Activated CD4-positive, alpha-beta memory T cell treated with anti-CD3 and anti-CD28 coated beads for 36 hours (primary cell): ENCODE data around the gene TTR. TPM values are rescaled to one million over a fixed set of nuclear protein-coding genes. Genes with fewer than 3 reads are reported as not detected.

Experiments
- CTCF ChIA-PET: fragments of 350-600 bp; sonication (Branson Sonifier 250); formaldehyde crosslinking; loops from one replicate; lab custom pipeline; 2021; ENCODE audit warnings: antibody characterized with exemption, inconsistent platforms; lab: Charles Lee
- POLR2A ChIA-PET: fragments of 350-600 bp; sonication (Branson Sonifier 250); formaldehyde crosslinking; loops from one replicate; lab custom pipeline; 2021; ENCODE audit warnings: antibody characterized with exemption; lab: Charles Lee
- DNase-seq: peaks from one replicate; pipeline ENCODE4 v3.0.0-alpha.2; 2020
- H3K27ac Mint-ChIP-seq: one replicate; pipeline ENCODE4 v1.8.0; 2021; ENCODE audit warnings: mixed read lengths
- H3K27me3 Mint-ChIP-seq: one replicate; pipeline ENCODE4 v1.8.0; 2021; ENCODE audit warnings: mixed read lengths
- H3K36me3 Mint-ChIP-seq: one replicate; pipeline ENCODE4 v1.8.0; 2021; ENCODE audit warnings: mixed read lengths
- H3K4me1 Mint-ChIP-seq: one replicate; pipeline ENCODE4 v1.8.0; 2021; ENCODE audit warnings: low read depth, mixed read lengths
- H3K4me3 Mint-ChIP-seq: one replicate; pipeline ENCODE4 v1.8.0; 2021; ENCODE audit warnings: mild to moderate bottlenecking, mixed read lengths
- H3K9me3 Mint-ChIP-seq: one replicate; pipeline ENCODE4 v1.8.0; 2021; ENCODE audit warnings: mixed read lengths
- intact Hi-C: fragments of 100-400 bp; cut with micrococcal nuclease; formaldehyde crosslinking; loops from one replicate; pipeline ENCODE4 v1.15.1; 2023
- total RNA-seq, 2 experiments: library from RNA; stranded (reverse); gene quantifications; one replicate each; pipeline ENCODE4 v1.2.3, GENCODE V29; 2021

Gene TTR
- total RNA-seq, 2 experiments from 2014 or later = not detected

DNA sequence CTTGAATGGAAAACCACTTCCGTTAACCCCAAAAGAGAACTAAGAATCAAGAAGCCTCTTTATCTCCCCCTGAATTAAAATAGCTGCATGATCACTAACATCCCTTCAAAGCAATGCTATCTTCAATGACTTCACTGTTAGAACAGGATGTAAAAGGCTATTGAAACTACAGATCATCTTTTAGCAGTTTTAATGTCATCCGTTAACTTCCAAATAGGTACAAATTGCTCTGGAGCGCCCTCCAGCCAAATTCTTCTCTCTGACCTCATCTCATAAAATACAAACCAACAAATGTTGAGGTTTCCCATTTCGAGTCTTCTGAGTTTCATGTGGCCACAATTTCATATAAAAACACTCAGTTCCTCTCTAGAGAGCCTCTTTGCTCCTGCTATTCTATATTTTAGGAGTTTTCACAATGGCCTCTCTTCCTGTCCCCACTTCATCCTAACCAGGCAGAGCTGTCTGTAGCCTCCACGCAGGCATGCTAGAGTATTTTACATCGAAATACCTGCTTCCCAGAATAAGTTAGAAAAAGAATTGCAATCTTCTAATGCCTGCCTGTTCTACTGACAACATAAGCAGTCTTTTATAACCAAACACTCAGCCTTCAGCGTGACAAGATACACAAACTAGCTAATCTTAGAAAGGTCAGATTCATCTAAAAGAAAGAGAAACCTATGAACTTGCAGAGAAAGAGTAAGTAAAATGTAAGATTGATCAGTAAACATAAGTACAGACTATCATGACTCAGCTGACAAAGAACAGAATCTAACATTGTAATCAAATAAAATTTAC is 54.9 kb downstream of the TTR start:
- Mint-ChIP-seq H3K9me3 (no peaks in the 10 kb centered on the region), H3K4me1 (peaks cover 12% of the 10 kb centered on the region), H3K27ac (no peak overlapping the region), H3K4me3 (no peak overlapping the region), H3K27me3 (peaks cover 7% of the 10 kb centered on the region), H3K36me3 (no peaks in the 10 kb centered on the region)
- no peak for DNase-seq
- intact Hi-C loops = loop anchor here (1.0 to 5.0 kb wide), 2 partner anchors 13 to 36 kb away; partner anchors contain the start of gene B4GALT6
- ChIA-PET CTCF (no interaction called here), POLR2A (interaction anchor here (1.1 kb wide), 1 partner anchor 12 kb away, joined by 3 read pairs; no protein-coding TSS in a partner anchor)

DNA sequence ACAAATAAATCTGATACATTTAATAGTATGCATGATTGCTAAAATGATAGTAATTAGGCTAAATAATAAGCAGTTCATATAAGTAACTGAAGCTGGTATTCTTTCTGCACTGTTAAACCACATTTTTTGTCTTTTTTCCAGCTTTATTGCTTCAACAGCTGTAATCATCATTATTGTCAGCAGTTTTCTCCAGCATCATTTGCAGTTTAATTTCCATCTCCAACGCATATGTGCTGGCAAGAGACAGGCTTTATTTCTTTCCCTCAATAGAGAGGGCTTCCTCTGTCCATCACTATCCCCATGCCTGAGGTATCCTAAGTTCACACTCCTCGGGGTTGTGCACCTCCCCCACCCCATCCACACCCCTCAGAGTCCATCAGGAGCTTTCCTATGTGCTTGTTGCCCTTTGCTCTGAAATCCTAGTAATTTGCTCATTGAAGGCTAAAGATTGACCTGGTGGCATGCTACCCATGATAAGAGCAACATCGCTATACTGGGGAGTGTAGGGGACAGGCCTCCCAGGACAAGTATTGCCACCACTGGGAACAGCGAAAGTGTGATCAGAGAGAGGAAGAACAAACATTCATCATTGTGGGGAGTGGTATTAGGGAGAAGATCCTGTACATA is 55.6 kb downstream of the TTR start:
- Mint-ChIP-seq H3K36me3 (no peaks in the 10 kb centered on the region), H3K4me1 (peaks cover 12% of the 10 kb centered on the region), H3K9me3 (no peaks in the 10 kb centered on the region), H3K27me3 (peaks cover 12% of the 10 kb centered on the region), H3K27ac (no peak overlapping the region), H3K4me3 (no peak overlapping the region)
- intact Hi-C loops = loop anchor here (5.0 kb wide), 1 partner anchor 35 kb away; the partner anchor contains the start of gene B4GALT6
- no peak for DNase-seq
- ChIA-PET CTCF (no interaction called here), POLR2A (interaction anchor here (1.1 kb wide), 1 partner anchor 11 kb away, joined by 3 read pairs; no protein-coding TSS in a partner anchor)

Other genes starting within 250 kb of the TTR start
- not detected for gene DSG4, start 215.1 kb upstream of the TTR start, total RNA-seq
- not detected for gene DSG3, start 144.1 kb upstream of the TTR start, total RNA-seq
- under 1 TPM; 0.19 to 0.31 TPM for gene DSG2, start 93.7 kb upstream of the TTR start, total RNA-seq
- gene B4GALT6, start 92.7 kb downstream of the TTR start, total RNA-seq = 1 to 10 TPM; 2.6 to 3.3 TPM
- under 1 TPM in 1 of 2 experiments, not detected in 1; 0.21 TPM for gene SLC25A52, start 169.0 kb downstream of the TTR start, total RNA-seq